Neuronal stem cell (in vitro differentiated cells): ENCODE data around the gene PTPN3.

Experiments
- DNase-seq: peaks from one replicate; pipeline ENCODE4 v3.0.0-alpha.2; 2013; ENCODE audit warnings: low spot score
- H2AFZ ChIP-seq: one replicate; pipeline ENCODE4 v1.6.1; 2013; ENCODE audit warnings: mild to moderate bottlenecking, low read length, inconsistent platforms
- H2AK5ac ChIP-seq: 2 replicates; pipeline ENCODE4 v1.6.1; 2013; ENCODE audit warnings: low read depth, mild to moderate bottlenecking, inconsistent platforms, low read length, moderate library complexity, mixed read lengths
- H2BK120ac ChIP-seq: 2 replicates; pipeline ENCODE4 v1.6.1; 2013; ENCODE audit warnings: low read depth, mild to moderate bottlenecking, inconsistent platforms, low read length, moderate library complexity, mixed read lengths
- H2BK12ac ChIP-seq: one replicate; pipeline ENCODE4 v1.6.1; 2013; ENCODE audit warnings: low read length, inconsistent platforms
- H2BK15ac ChIP-seq: 2 replicates; pipeline ENCODE4 v1.6.1; 2013; ENCODE audit warnings: mild to moderate bottlenecking, low read length, inconsistent platforms, mixed read lengths
- H2BK5ac ChIP-seq: one replicate; pipeline ENCODE4 v1.6.1; 2013; ENCODE audit warnings: inconsistent platforms, mild to moderate bottlenecking, low read length, moderate library complexity
- H3K14ac ChIP-seq: one replicate; pipeline ENCODE4 v1.6.1; 2013; ENCODE audit warnings: low read length, inconsistent platforms
- H3K18ac ChIP-seq: 2 replicates; pipeline ENCODE4 v1.6.1; 2013; ENCODE audit warnings: low read length, inconsistent platforms
- H3K23ac ChIP-seq: 2 replicates; pipeline ENCODE4 v1.6.1; 2013; ENCODE audit warnings: low read depth, mild to moderate bottlenecking, mixed read lengths, low read length, inconsistent platforms; ENCODE audit not compliant: poor library complexity
- H3K27ac ChIP-seq: replicated peaks from 3 replicates; pipeline ENCODE4 v1.5.1; 2013; ENCODE audit warnings: low read length, inconsistent platforms
- H3K27me3 ChIP-seq, 3 experiments: 2 replicates each; pipeline ENCODE4 v1.6.1; 2013; ENCODE audit warnings: low read length in 3 of 3, mild to moderate bottlenecking in 2 of 3, inconsistent platforms in 1 of 3, low read depth in 1 of 3, mixed read lengths in 1 of 3, moderate library complexity in 1 of 3; ENCODE audit not compliant: control insufficient read depth in 3 of 3, insufficient read depth in 3 of 3
- H3K36me3 ChIP-seq, 2 donors: replicated peaks in 1 of 2; 2 replicates each; pipeline ENCODE4 v1.6.1; 2013; ENCODE audit warnings: low read length in 2 of 2; ENCODE audit not compliant: control insufficient read depth in 2 of 2, insufficient read depth in 2 of 2
- H3K4ac ChIP-seq: 2 replicates; pipeline ENCODE4 v1.6.1; 2013; ENCODE audit warnings: inconsistent platforms, mild to moderate bottlenecking, low read length, moderate library complexity
- H3K4me1 ChIP-seq, 2 donors: 1 replicate in 1 of 2; 2 replicates in 1 of 2; pipeline ENCODE4 v1.6.1; 2013; ENCODE audit warnings: low read length in 2 of 2, low read depth in 1 of 2; ENCODE audit not compliant: control insufficient read depth in 2 of 2, insufficient read depth in 1 of 2
- H3K4me2 ChIP-seq: one replicate; pipeline ENCODE4 v1.6.1; 2013; ENCODE audit warnings: mild to moderate bottlenecking, low read length, inconsistent platforms; ENCODE audit not compliant: insufficient read depth, poor library complexity, severe bottlenecking
- H3K4me3 ChIP-seq, 2 donors: 2 replicates each; pipeline ENCODE4 v1.5.1; 2013; ENCODE audit warnings: low read length in 2 of 2, mild to moderate bottlenecking in 2 of 2, inconsistent platforms in 1 of 2, moderate library complexity in 1 of 2
- H3K79me1 ChIP-seq: one replicate; pipeline ENCODE4 v1.6.1; 2013; ENCODE audit warnings: low read depth, mild to moderate bottlenecking, inconsistent platforms, low read length, moderate library complexity
- H3K9ac ChIP-seq: one replicate; pipeline ENCODE4 v1.6.1; 2013; ENCODE audit warnings: mild to moderate bottlenecking, low read depth, low read length, inconsistent platforms; ENCODE audit not compliant: poor library complexity
- H3K9me3 ChIP-seq, 2 donors: replicated peaks in 1 of 2; 2 replicates each; pipeline versions ENCODE3 to v1.6.1; 2013; ENCODE audit warnings: low read length in 2 of 2, mild to moderate bottlenecking in 2 of 2, inconsistent platforms in 1 of 2, low read depth in 1 of 2, mixed read lengths in 1 of 2, moderate library complexity in 1 of 2; ENCODE audit not compliant: control insufficient read depth in 2 of 2, insufficient read depth in 1 of 2
- H4K8ac ChIP-seq: one replicate; pipeline ENCODE4 v1.6.1; 2013; ENCODE audit warnings: low read depth, mild to moderate bottlenecking, inconsistent platforms, low read length, moderate library complexity
- H4K91ac ChIP-seq: one replicate; pipeline ENCODE4 v1.6.1; 2013; ENCODE audit warnings: low read length, low read depth, mild to moderate bottlenecking, inconsistent platforms; ENCODE audit not compliant: poor library complexity
- WGBS, 2 donors: extraction: QIAGEN DNeasy Blood & Tissue Kit; methylation state at CpG; one replicate each; pipeline ENCODE4 v1.1.7; 2013; ENCODE audit warnings: missing lambda C conversion rate in 2 of 2, mixed read lengths in 1 of 2; ENCODE audit not compliant: insufficient read length in 2 of 2, insufficient replicate concordance in 1 of 2; ENCODE audit errors: extremely low coverage in 2 of 2; 5-methylcytosine and 5-hydroxymethylcytosine counted together

PTPN3 gene

GRCh38 chr9:109335121-109335520 lies 163.0 kb downstream of the PTPN3 start:
- Histone ChIP-seq H3K14ac (no peak overlapping the region), H3K9me3 (no peaks in the 10 kb centered on the region), H3K9ac (no peak overlapping the region), H2AK5ac (no peak overlapping the region), H3K4me2 (no peak overlapping the region), H3K27me3 (peaks cover 0 to 11% (median 0%) of the 10 kb centered on the region in 3 experiments), H2AFZ (no peak overlapping the region), H3K4ac (no peak overlapping the region), H4K8ac (no peak overlapping the region), H3K79me1 (no peaks in the 10 kb centered on the region), H3K4me3 (no peak overlapping the region), H2BK15ac (no peak overlapping the region), H3K18ac (no peak overlapping the region), H4K91ac (no peak overlapping the region), H3K27ac (no peak overlapping the region), H2BK120ac (no peak overlapping the region), H3K4me1 (peaks cover 0 to 2% of the 10 kb centered on the region in 2 donors), H3K23ac (no peak overlapping the region), H3K36me3 (no peaks in the 10 kb centered on the region), H2BK12ac (no peak overlapping the region), H2BK5ac (no peak overlapping the region)
- WGBS, 2 donors: no CpG with 5 or more reads among the region's 7 CpGs
- DNase-seq: no peak

- Histone ChIP-seq H3K14ac (peak overlapping the region; percentile 76), H3K27ac (no peak overlapping the region), H2AK5ac (no peak overlapping the region), H3K4ac (no peak overlapping the region), H2AFZ (no peak overlapping the region), H2BK120ac (peak overlapping the region; percentile 73), H3K18ac (no peak overlapping the region), H3K9ac (no peak overlapping the region), H3K4me2 (no peak overlapping the region), H2BK5ac (peak overlapping the region; percentile 27), H3K23ac (no peak overlapping the region), H2BK15ac (no peak overlapping the region), H4K91ac (no peak overlapping the region), H3K27me3 (peaks cover 0 to 7% (median 0%) of the 10 kb centered on the region in 3 experiments), H3K4me3 (no peak overlapping the region), H4K8ac (no peak overlapping the region), H3K9me3 (no peaks in the 10 kb centered on the region), H3K36me3 (no peaks in the 10 kb centered on the region), H3K4me1 (peaks cover 2 to 6% of the 10 kb centered on the region in 2 donors), H2BK12ac (no peak overlapping the region), H3K79me1 (peaks cover 2% of the 10 kb centered on the region)
- no CpG with 5 or more reads among the region's 5 CpGs for WGBS, 2 donors
- no peak for DNase-seq
Observed at GRCh38 chr9:109331353-109331752, 166.8 kb downstream of the PTPN3 start.

GRCh38 chr9:109329638-109330258 lies 168.4 kb downstream of the PTPN3 start:
- peak overlapping the region; percentile 10 for H2BK15ac ChIP-seq
- H3K36me3 ChIP-seq: no peaks in the 10 kb centered on the region
- no peak overlapping the region for H3K18ac ChIP-seq
- H3K23ac ChIP-seq: no peak overlapping the region
- H3K4ac ChIP-seq: no peak overlapping the region
- peaks cover 0 to 6% (median 0%) of the 10 kb centered on the region in 3 experiments for H3K27me3 ChIP-seq
- peak overlapping the region; percentile 81 for H2AFZ ChIP-seq
- no peak overlapping the region for H3K9ac ChIP-seq
- no peak overlapping the region for H2BK12ac ChIP-seq
- no peak for DNase-seq
- H4K8ac ChIP-seq: no peak overlapping the region
- H2AK5ac ChIP-seq: peak overlapping the region; percentile 61
- no peak overlapping the region for H2BK120ac ChIP-seq
- no peak overlapping the region for H3K4me2 ChIP-seq
- H2BK5ac ChIP-seq: no peak overlapping the region
- WGBS, 2 donors: no CpG with 5 or more reads among the region's 11 CpGs
- H3K9me3 ChIP-seq: no peaks in the 10 kb centered on the region
- peaks cover 2 to 6% of the 10 kb centered on the region in 2 donors for H3K4me1 ChIP-seq
- peaks cover 2% of the 10 kb centered on the region for H3K79me1 ChIP-seq
- H3K14ac ChIP-seq: no peak overlapping the region
- H4K91ac ChIP-seq: no peak overlapping the region
- no peak overlapping the region for H3K27ac ChIP-seq
- H3K4me3 ChIP-seq: no peak overlapping the region

- no peak overlapping the region for H2BK15ac ChIP-seq
Observed at GRCh38 chr9:109328978-109329637, 169.0 kb downstream of the PTPN3 start.

More at GRCh38 chr9:109328978-109329637, 169.0 kb downstream of the PTPN3 start:
- Histone ChIP-seq H3K4ac (no peak overlapping the region), H3K4me3 (no peak overlapping the region), H3K27me3 (peaks cover 0 to 7% (median 0%) of the 10 kb centered on the region in 3 experiments), H2AK5ac (no peak overlapping the region), H3K36me3 (no peaks in the 10 kb centered on the region), H3K9ac (no peak overlapping the region), H3K9me3 (no peaks in the 10 kb centered on the region), H3K4me2 (no peak overlapping the region), H3K23ac (no peak overlapping the region), H2BK120ac (no peak overlapping the region), H3K4me1 (peaks cover 2 to 6% of the 10 kb centered on the region in 2 donors), H3K79me1 (peaks cover 2% of the 10 kb centered on the region), H2BK12ac (no peak overlapping the region), H3K14ac (no peak overlapping the region), H4K91ac (no peak overlapping the region), H4K8ac (no peak overlapping the region), H3K18ac (no peak overlapping the region), H3K27ac (no peak overlapping the region), H2AFZ (peak overlapping the region; percentile 81), H2BK5ac (no peak overlapping the region)
- no CpG with 5 or more reads among the region's 12 CpGs for WGBS, 2 donors
- no peak for DNase-seq
